Activated CD4-positive, alpha-beta T cell treated with anti-CD3 and anti-CD28 coated beads, Interleukin-2, amount 10 ng/mL, durations not matched to agents 24 days and 14 days (primary cell): ENCODE results near the gene GRK7. TPM values are rescaled to one million over a fixed set of nuclear protein-coding genes. Genes with fewer than 3 reads are reported as not detected.
"Not testable (repeated sequence)": the region's sequence is repeated elsewhere in the genome, so short reads cannot be mapped to it uniquely, and the experiment has no call there.

Experiments used
- DNase-seq: peaks from one replicate; pipeline ENCODE4 v3.0.0; 2022
- H3K27ac Mint-ChIP-seq: one replicate; pipeline ENCODE4 v1.8.0; 2022; ENCODE audit warnings: mild to moderate bottlenecking, mixed read lengths
- H3K27me3 Mint-ChIP-seq: one replicate; pipeline ENCODE4 v1.8.0; 2022; ENCODE audit warnings: mixed read lengths
- H3K36me3 Mint-ChIP-seq: one replicate; pipeline ENCODE4 v1.8.0; 2022; ENCODE audit warnings: low read depth, mild to moderate bottlenecking, mixed read lengths
- H3K4me1 Mint-ChIP-seq: one replicate; pipeline ENCODE4 v1.8.0; 2021; ENCODE audit warnings: mixed read lengths
- H3K4me3 Mint-ChIP-seq: one replicate; pipeline ENCODE4 v1.8.0; 2022; ENCODE audit warnings: mild to moderate bottlenecking, moderate library complexity, mixed read lengths
- H3K9me3 Mint-ChIP-seq: one replicate; pipeline ENCODE4 v1.8.0; 2021; ENCODE audit warnings: mixed read lengths
- intact Hi-C: fragments of 100-400 bp; cut with micrococcal nuclease; formaldehyde crosslinking; loops from one replicate; pipeline ENCODE4 v1.15.1; 2023
- total RNA-seq: library from RNA; stranded (reverse); gene quantifications from 2 replicates; pipeline ENCODE4 v1.2.3, GENCODE V29; 2022

Gene GRK7
- total RNA-seq, 1 donor from 2014 or later = not detected

DNA sequence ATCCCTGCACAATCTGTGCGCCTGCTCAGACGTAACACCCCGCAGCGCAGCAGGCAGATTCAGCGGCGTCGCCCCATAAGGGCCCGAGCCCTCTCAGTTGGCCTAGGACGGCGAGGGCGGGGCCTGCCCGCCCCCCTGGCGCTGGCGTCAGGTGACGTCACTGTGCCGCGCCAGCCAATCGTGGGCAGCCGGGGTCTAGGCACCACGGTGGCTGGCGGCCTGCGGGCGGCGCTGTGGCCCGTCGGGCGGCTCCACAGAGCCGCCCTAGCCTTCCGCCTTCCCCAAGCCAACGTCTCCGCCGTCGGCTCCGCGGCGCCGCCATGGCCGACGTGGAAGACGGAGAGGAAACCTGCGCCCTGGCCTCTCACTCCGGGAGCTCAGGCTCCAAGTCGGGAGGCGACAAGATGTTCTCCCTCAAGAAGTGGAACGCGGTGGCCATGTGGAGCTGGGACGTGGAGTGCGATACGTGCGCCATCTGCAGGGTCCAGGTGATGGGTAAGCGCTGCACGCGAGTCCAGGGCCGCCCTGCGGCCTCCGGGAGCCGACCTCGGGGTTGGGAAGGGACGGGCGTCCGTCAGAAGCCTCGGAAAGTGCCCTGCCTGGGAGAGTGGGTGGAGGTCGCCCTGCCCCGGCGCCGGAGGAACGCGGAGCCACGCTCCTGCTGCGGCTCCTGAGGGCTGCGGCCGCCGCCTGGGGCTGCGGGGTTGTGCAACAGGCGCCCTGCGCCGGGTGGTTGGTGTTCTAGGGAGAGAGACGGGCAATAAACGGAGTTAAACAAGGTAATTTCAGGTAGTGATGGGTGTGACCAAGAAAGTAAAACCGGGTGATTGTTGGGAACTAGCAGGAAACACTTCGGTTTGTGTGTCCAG, 25.0 kb upstream of the GRK7 start, which contains the start of gene RNF7:
TSS of gene RNF7 (plus strand) at position 277 of the 869 bp plus-strand sequence. CDS start at position 321, 44 bp downstream.
- H3K9me3 Mint-ChIP-seq = no peaks in the 10 kb centered on the region
- H3K36me3 Mint-ChIP-seq = peaks cover 15% of the 10 kb centered on the region
- peaks cover 23% of the 10 kb centered on the region for H3K4me1 Mint-ChIP-seq
- intact Hi-C loops = loop anchor here (1.0 to 10.0 kb wide), 9 partner anchors 58 to 793 kb away; partner anchors contain the start of genes GK5 and SLC25A36
- peak within 1 kb of the TSS; percentile 92 for H3K4me3 Mint-ChIP-seq
- DNase-seq = peak; percentile 99
- H3K27me3 Mint-ChIP-seq = peaks cover 3% of the 10 kb centered on the region
- peak within 1 kb of the TSS; percentile 98 for H3K27ac Mint-ChIP-seq

DNA sequence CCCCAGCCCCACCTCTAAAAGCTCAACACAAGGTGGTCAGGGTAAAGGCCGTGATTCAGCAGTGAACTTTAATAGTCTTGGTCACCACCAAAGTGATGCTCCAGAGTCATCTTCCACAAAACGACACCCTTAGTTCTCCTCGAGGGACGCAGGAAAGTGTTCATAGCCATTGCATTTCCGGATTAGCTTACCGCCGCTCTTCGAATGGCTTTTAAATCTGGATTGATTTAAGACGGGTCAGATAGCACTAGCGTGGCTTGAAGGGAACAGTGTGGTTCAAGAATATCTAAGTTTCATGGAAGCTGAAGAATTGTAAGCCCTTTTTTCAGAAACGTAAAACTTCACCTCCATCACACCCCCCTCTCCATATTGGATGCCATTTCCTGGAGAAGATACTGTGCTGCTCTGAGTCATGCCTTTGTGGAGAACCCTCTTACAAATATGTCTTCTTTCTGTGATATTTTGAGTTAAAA, 24.3 kb upstream of the GRK7 start:
- Mint-ChIP-seq H3K4me3 (peak overlapping the region; percentile 92), H3K27ac (peak overlapping the region; percentile 98), H3K9me3 (no peaks in the 10 kb centered on the region), H3K36me3 (peaks cover 15% of the 10 kb centered on the region), H3K27me3 (no peaks in the 10 kb centered on the region), H3K4me1 (peaks cover 23% of the 10 kb centered on the region)
- peak; percentile 80 for DNase-seq
- intact Hi-C loops = loop anchor here (1.0 to 10.0 kb wide), 9 partner anchors 57 to 794 kb away; partner anchors contain the start of genes GK5 and SLC25A36

DNA sequence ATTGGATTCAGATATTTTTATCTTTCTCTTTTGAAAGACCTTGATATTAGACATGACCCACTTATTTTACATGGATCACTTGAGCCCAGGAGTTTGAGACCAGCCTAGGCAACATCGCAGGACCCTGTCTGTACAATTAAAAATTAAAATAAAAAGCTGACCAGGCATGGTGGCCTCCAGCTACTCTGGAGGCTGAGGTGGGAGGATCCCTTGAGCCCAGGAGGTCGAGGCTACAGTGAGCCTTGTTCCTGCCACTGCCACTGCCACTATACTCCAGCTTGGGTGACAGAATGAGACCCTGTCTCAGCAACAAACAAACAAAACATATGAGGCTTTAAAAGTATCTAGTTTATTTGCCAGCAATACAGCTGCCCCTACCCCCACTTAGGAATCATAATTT, 23.5 kb upstream of the GRK7 start:
- H3K4me1 Mint-ChIP-seq = peaks cover 28% of the 10 kb centered on the region
- no peaks in the 10 kb centered on the region for H3K9me3 Mint-ChIP-seq
- intact Hi-C loops = loop anchor here (2.0 to 10.0 kb wide), 5 partner anchors 277 to 795 kb away; partner anchors contain the start of gene SLC25A36
- H3K27me3 Mint-ChIP-seq = no peaks in the 10 kb centered on the region
- H3K4me3 Mint-ChIP-seq = peak overlapping the region; percentile 92
- peak overlapping the region; percentile 31 for H3K27ac Mint-ChIP-seq
- DNase-seq = no peak
- H3K36me3 Mint-ChIP-seq = peaks cover 22% of the 10 kb centered on the region

DNA sequence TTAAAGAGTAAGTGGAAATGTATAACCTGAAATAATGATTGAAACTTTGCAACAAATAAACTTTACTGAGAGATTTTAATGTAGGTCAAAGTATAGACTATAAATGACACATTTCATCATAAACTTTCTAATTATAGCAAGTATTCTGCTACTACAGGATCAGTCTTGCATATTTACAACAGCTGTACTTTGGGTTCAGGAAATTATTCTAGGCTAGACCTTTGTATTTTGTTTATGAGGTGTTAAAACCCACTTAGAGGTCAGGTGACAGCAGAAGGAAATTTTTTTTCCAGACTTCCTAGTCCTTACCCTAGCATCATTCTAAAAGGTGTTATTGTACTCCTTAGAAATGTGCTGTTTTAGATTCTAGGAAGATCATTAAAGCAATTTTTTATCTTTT, 22.9 kb upstream of the GRK7 start:
- H3K36me3 Mint-ChIP-seq = peaks cover 27% of the 10 kb centered on the region
- peak overlapping the region; percentile 92 for H3K4me3 Mint-ChIP-seq
- no peaks in the 10 kb centered on the region for H3K9me3 Mint-ChIP-seq
- H3K27ac Mint-ChIP-seq = no peak overlapping the region
- H3K4me1 Mint-ChIP-seq = peaks cover 28% of the 10 kb centered on the region
- no peaks in the 10 kb centered on the region for H3K27me3 Mint-ChIP-seq
- intact Hi-C loops = loop anchor here (5.0 kb wide), 1 partner anchor 542 kb away; no protein-coding TSS in a partner anchor
- DNase-seq = no peak

DNA sequence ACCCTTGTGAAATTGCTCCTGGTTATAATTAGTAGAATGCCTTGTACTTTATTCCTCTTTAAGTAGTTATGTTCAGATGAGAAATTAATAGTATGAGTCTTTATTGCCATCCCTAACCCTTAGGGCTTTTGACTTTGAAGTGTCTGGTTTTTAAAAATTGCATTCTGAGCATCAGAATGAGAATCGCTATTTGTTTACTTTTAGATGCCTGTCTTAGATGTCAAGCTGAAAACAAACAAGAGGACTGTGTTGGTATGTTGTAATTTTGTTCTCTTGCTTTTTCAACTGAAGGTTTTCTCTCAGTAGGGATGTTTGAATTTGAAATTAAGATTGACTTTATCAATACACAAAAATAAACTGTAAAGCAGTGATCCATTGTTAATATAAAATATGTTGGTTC, 19.9 kb upstream of the GRK7 start:
- Mint-ChIP-seq H3K27me3 (no peaks in the 10 kb centered on the region), H3K4me1 (peaks cover 26% of the 10 kb centered on the region), H3K36me3 (peaks cover 41% of the 10 kb centered on the region), H3K27ac (no peak overlapping the region), H3K4me3 (no peak overlapping the region), H3K9me3 (no peaks in the 10 kb centered on the region)
- intact Hi-C loops = loop anchor here (5.0 kb wide), 1 partner anchor 539 kb away; no protein-coding TSS in a partner anchor
- DNase-seq = no peak

DNA sequence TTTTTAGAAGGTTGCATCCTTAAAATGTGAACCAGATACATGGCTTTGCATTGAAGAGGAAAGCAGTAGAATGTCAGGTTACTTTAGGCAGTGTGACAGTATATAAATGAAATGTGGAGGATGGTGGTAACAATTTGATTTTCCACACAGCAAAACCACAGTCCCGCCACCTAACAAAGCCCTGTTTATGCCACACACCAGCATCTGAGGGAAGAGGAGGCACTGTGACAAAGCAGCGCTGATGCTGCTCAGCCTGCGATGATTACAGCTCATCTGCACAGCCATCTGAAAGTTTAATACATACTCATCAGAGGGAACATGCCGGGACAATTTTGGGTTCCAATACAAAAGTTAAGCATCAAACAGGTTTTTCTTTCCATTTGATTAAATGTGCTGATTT, 16.2 kb upstream of the GRK7 start:
- Mint-ChIP-seq H3K4me3 (no peak overlapping the region), H3K4me1 (peaks cover 9% of the 10 kb centered on the region), H3K27ac (no peak overlapping the region), H3K36me3 (peaks cover 49% of the 10 kb centered on the region), H3K27me3 (no peaks in the 10 kb centered on the region), H3K9me3 (no peaks in the 10 kb centered on the region)
- intact Hi-C loops = no loop called here
- DNase-seq = no peak

DNA sequence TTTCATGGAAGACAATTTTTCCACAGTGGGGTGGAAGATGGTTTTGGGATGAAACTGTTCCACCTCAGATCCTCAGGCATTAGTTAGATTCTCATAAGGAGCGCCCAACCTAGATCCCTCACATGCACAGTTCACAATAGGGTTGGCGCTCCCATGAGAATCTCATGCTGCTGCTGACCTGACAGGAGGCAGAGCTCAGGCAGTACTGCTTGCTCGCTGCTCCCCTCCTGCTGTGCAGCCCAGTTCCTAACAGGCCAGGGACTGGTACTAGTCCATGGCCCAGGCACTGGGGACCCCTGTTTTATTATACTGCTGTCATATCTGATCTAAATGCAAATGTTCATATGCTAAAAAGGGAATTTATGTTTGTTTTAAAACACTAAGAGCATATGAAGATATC, 9.8 kb upstream of the GRK7 start:
- H3K4me1 Mint-ChIP-seq = no peaks in the 10 kb centered on the region
- H3K27ac Mint-ChIP-seq = no peak overlapping the region
- no peak overlapping the region for H3K4me3 Mint-ChIP-seq
- no peaks in the 10 kb centered on the region for H3K27me3 Mint-ChIP-seq
- no peaks in the 10 kb centered on the region for H3K9me3 Mint-ChIP-seq
- DNase-seq = no peak
- H3K36me3 Mint-ChIP-seq = peaks cover 14% of the 10 kb centered on the region
- intact Hi-C loops = no loop called here

DNA sequence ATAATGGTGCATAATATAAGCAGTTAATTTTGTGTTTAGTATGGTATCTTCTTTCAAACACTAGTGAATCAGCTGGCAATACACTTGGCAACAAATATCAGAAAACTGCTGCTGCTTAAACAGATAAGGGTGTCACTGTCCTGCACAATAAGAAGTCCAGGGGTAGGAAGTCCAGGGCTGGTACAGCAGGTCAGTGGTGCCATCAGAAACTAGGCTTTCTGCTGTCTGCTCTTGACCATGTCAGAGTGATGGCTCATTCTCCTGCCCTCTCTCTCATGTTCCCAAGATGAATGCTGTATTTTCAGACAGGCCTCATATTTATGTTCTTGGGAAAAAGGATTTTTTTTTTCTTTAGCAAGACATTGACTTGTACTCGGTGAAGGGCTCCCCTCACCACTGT, 9.2 kb upstream of the GRK7 start:
- Mint-ChIP-seq H3K27me3 (no peaks in the 10 kb centered on the region), H3K4me1 (no peaks in the 10 kb centered on the region), H3K36me3 (peaks cover 10% of the 10 kb centered on the region), H3K27ac (no peak overlapping the region), H3K9me3 (no peaks in the 10 kb centered on the region), H3K4me3 (no peak overlapping the region)
- intact Hi-C loops = no loop called here
- no peak for DNase-seq

DNA sequence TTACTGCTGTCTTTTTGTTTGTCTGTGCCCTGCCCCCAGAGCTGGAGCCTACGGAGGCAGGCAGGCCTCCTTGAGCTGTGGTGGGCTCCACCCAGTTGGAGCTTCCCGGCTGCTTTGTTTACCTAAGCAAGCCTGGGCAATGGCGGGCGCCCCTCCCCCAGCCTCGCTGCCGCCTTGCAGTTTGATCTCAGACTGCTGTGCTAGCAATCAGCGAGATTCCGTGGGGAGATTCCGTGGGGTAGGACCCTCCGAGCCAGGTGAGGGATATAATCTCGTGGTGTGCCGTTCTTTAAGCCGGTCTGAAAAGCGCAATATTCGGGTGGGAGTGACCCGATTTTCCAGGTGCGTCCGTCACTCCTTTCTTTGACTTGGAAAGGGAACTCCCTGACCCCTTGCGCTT, 656 bp upstream of the GRK7 start:
- H3K4me3 Mint-ChIP-seq, DNase-seq, H3K36me3 Mint-ChIP-seq, H3K27ac Mint-ChIP-seq, H3K27me3 Mint-ChIP-seq, H3K9me3 Mint-ChIP-seq, H3K4me1 Mint-ChIP-seq, intact Hi-C loops: not testable (repeated sequence)

DNA sequence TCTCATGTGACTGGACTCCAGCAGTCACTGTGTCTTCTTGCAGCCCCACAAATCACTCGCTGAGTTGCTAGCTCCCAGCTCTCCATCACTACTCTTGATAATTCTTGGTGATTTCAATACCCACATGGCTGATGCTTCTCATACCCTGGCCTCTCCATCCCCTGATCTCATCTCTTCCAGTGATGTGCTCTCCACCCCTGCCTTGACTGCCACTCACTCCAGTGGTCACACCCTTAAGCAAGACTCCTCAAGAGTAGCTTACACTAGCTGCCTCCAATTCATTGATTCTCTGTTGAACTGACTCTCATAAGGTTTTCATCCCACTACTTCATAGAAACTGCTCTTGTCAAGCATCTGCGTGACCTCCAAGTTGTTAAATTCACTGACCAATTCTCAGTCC, 837 bp downstream of the GRK7 start:
- intact Hi-C loops = no loop called here
- no peaks in the 10 kb centered on the region for H3K36me3 Mint-ChIP-seq
- no peak for DNase-seq
- no peak overlapping the region for H3K4me3 Mint-ChIP-seq
- peaks cover 4% of the 10 kb centered on the region for H3K4me1 Mint-ChIP-seq
- H3K27ac Mint-ChIP-seq = no peak overlapping the region
- no peaks in the 10 kb centered on the region for H3K27me3 Mint-ChIP-seq
- no peaks in the 10 kb centered on the region for H3K9me3 Mint-ChIP-seq

DNA sequence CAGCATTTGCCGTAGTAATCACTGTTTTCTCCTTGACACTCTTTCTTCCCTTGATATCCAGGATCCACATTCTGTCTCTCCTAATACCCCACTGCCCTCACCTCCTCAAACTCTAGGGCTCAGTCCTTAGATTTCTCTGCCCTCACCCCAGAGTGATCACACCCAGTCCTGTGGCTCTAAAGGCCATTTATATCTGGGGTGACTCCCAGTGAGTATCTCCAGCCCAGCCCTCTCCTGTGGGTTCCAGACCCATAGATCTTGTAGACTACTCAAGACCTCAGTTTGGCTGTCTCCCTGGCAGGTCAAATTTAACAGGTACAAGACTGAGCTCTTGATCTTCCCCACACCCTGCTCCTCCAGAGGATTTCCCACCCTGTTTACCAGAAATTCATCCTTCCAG, 1.3 kb downstream of the GRK7 start:
- H3K9me3 Mint-ChIP-seq = no peaks in the 10 kb centered on the region
- H3K27me3 Mint-ChIP-seq = no peaks in the 10 kb centered on the region
- intact Hi-C loops = no loop called here
- H3K27ac Mint-ChIP-seq = no peak overlapping the region
- no peaks in the 10 kb centered on the region for H3K36me3 Mint-ChIP-seq
- H3K4me1 Mint-ChIP-seq = peaks cover 4% of the 10 kb centered on the region
- H3K4me3 Mint-ChIP-seq = no peak overlapping the region
- no peak for DNase-seq

DNA sequence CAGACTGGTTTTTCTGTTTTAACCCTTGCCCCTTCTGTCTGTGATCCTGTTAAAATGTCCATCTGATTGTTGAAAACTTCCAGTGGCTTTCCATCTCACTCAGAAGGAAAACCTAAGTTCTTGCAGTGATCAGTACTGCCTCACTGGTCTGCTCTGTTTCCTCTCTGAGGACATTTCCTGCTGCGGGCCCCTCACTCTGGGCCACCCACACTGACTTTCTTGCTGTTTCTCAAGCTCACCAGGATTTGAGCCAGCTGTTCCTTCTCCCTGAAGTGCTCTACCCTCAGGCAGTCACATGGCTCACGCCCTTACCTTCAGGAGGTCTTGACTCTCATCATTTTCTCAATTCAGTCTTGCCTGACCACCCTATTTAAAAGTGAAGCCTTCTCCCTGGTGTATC, 1.8 kb downstream of the GRK7 start:
- H3K27ac Mint-ChIP-seq = no peak overlapping the region
- H3K27me3 Mint-ChIP-seq = no peaks in the 10 kb centered on the region
- intact Hi-C loops = no loop called here
- peaks cover 4% of the 10 kb centered on the region for H3K4me1 Mint-ChIP-seq
- no peaks in the 10 kb centered on the region for H3K9me3 Mint-ChIP-seq
- H3K36me3 Mint-ChIP-seq = no peaks in the 10 kb centered on the region
- no peak for DNase-seq
- H3K4me3 Mint-ChIP-seq = no peak overlapping the region

DNA sequence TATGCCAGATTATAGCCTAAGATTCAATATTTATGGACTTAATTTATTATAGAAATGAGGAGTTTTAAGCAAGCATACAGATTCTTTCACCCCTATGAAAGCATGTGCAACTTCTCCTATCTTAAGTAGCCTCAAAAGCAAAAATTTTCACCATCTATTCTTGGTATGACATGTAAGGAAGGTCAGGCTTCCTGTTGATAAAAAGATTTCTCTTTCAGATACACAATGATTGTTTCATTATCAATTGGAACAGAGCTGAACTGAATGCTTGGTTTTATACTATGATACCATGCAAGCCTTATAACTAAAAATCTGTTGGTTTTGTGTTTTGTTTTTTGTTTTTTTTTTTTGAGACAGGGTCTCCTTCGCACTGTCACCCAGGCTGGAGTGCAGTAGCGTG, 3.9 kb downstream of the GRK7 start:
- intact Hi-C loops = no loop called here
- H3K4me1 Mint-ChIP-seq = peaks cover 4% of the 10 kb centered on the region
- no peaks in the 10 kb centered on the region for H3K36me3 Mint-ChIP-seq
- no peak for DNase-seq
- H3K9me3 Mint-ChIP-seq = peaks cover 4% of the 10 kb centered on the region
- H3K27ac Mint-ChIP-seq = no peak overlapping the region
- H3K27me3 Mint-ChIP-seq = no peaks in the 10 kb centered on the region
- H3K4me3 Mint-ChIP-seq = no peak overlapping the region

DNA sequence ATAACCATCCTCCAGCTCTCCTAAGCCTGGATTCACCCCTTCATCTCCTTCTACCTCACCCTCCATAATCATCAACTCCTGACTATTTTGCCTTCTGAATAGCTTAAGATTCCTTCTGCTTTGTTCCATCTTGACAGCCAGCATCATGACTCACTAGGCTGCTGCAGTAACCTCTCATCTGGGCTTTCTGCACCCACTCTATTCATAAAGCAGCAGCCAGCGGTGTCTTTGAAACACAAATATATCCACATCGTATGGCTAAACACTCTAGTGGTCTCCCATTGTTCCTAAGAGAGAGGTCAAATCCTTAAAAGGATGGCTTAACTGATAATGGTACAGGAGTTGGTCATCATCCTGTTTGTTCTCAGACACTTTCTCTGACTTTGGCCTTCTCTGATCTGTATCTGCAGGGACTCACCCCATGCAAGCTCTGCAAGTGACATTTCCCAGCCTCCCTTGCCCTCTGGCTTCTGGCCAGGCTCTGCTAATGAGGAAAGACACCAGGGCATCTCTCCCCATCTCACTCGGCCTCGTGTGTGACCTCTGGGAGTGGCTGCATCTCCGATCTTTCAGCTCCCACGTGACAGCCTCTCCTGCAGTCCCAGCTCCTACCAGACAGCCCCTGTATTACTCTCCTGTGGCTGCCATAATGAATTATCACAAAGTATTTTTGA, 6.2 kb downstream of the GRK7 start:
- H3K9me3 Mint-ChIP-seq = peaks cover 4% of the 10 kb centered on the region
- intact Hi-C loops = no loop called here
- no peak overlapping the region for H3K27ac Mint-ChIP-seq
- no peak overlapping the region for H3K4me3 Mint-ChIP-seq
- peaks cover 4% of the 10 kb centered on the region for H3K4me1 Mint-ChIP-seq
- no peak for DNase-seq
- H3K27me3 Mint-ChIP-seq = no peaks in the 10 kb centered on the region
- no peaks in the 10 kb centered on the region for H3K36me3 Mint-ChIP-seq
